K562 (cell line): ENCODE data around the gene ANKRD13B. TPM values are rescaled to one million over a fixed set of nuclear protein-coding genes. Genes with fewer than 3 reads are reported as not detected.

Experiments used
- CREB3 ChIP-seq: fragments of 450-650 bp; conservative IDR thresholded peaks from 2 replicates; pipeline ENCODE4 v1.6.1; 2016; ENCODE audit warnings: missing genetic modification characterization, low read depth, mild to moderate bottlenecking, missing compliant biosample characterization, moderate library complexity
- ETV6 ChIP-seq, 3 experiments: fragments of 150-350 bp in 1 of 3; sonication (generic) in 1 of 3; formaldehyde crosslinking in 1 of 3; IDR thresholded peaks; 2 replicates each; pipeline versions ENCODE4 v1.6.1 to v1.8.0; 2014 to 2022; ENCODE audit warnings: borderline replicate concordance in 2 of 3, low read depth in 2 of 3, antibody characterized with exemption in 1 of 3, low read length in 1 of 3, mild to moderate bottlenecking in 1 of 3, missing genetic modification reagents in 1 of 3
- EWSR1 ChIP-seq: fragments of 450-650 bp; IDR thresholded peaks from 2 replicates; pipeline ENCODE4 v1.6.1; 2018; ENCODE audit warnings: borderline replicate concordance, mild to moderate bottlenecking, low read depth, moderate library complexity; ENCODE audit not compliant: partially characterized antibody
- HMGN3 ChIP-seq: IDR thresholded peaks from 2 replicates; pipeline ENCODE4 v1.6.1; 2011; ENCODE audit warnings: borderline replicate concordance, low read depth, mild to moderate bottlenecking, mixed read lengths, low read length; ENCODE audit not compliant: insufficient read length; ENCODE audit errors: extremely low read depth
- MLLT1 ChIP-seq, 2 experiments: fragments of 450-650 bp; IDR thresholded peaks; 2 replicates each; pipeline ENCODE4 v1.6.1; 2016
- POU5F1 ChIP-seq: fragments of 150-350 bp; IDR thresholded peaks from 2 replicates; pipeline ENCODE4 v1.6.1; 2014; ENCODE audit warnings: borderline replicate concordance, low read length, low read depth, mild to moderate bottlenecking; ENCODE audit not compliant: partially characterized antibody
- TEAD2 ChIP-seq: fragments of 450-650 bp; IDR thresholded peaks from 2 replicates; pipeline ENCODE4 v1.6.1; 2016; ENCODE audit warnings: missing genetic modification characterization, control low read depth, missing compliant biosample characterization
- TGIF2 ChIP-seq: sonication (generic); formaldehyde crosslinking; IDR thresholded peaks from 2 replicates; pipeline ENCODE4 v1.8.1; 2022; ENCODE audit warnings: mild to moderate bottlenecking, missing genetic modification reagents, moderate library complexity
- THRB ChIP-seq: fragments of 450-650 bp; formaldehyde crosslinking; conservative IDR thresholded peaks from 2 replicates; pipeline ENCODE4 v1.4.0; 2022; ENCODE audit warnings: mild to moderate bottlenecking, missing genetic modification characterization
- ZKSCAN8 ChIP-seq: fragments of 200-800 bp; sonication (Bioruptor generic); IDR thresholded peaks from 2 replicates; pipeline ENCODE4 v1.6.1; 2016; ENCODE audit warnings: missing genetic modification characterization, missing compliant biosample characterization
- ZNF24 ChIP-seq: fragments of 450-650 bp; IDR thresholded peaks from 2 replicates; pipeline ENCODE4 v1.6.1; 2016
- ZNF318 ChIP-seq, 2 experiments: fragments of 450-650 bp; IDR thresholded peaks; 2 replicates each; pipeline ENCODE4 v1.6.1; 2016; ENCODE audit warnings: mild to moderate bottlenecking in 2 of 2, borderline replicate concordance in 1 of 2, low read depth in 1 of 2, moderate library complexity in 1 of 2
- ZNF707 ChIP-seq: fragments of 250-450 bp; sonication (Bioruptor Pico); conservative IDR thresholded peaks from 2 replicates; pipeline ENCODE4 v1.8.0; 2022; ENCODE audit warnings: inconsistent platforms, mild to moderate bottlenecking, moderate library complexity
- polyA plus RNA-seq, 8 experiments: library from polyadenylated mRNA; depleted of rRNA in 4 of 8; stranded (reverse) in 5 of 8; unstranded in 3 of 8; fragments of >200 nt; fragmentation: Nextera tagmentation in 2 of 8; fragmentation: Illumina TruSeq in 1 of 8; extraction: Ambion mirVana in 2 of 8; extraction: Trizol in 1 of 8; gene quantifications; 2 replicates each; pipeline versions ENCODE4 v1.2.1 to v1.2.3, GENCODE V29; 2011 to 2014; ENCODE audit warnings: inconsistent platforms in 1 of 8, missing spikeins in 1 of 8
- total RNA-seq, 7 experiments: library from RNA; depleted of rRNA in 6 of 7; stranded (reverse); fragments of >200 nt in 6 of 7; fragmentation: Illumina TruSeq in 2 of 7; extraction: Trizol in 2 of 7; gene quantifications; 2 replicates each; pipeline versions ENCODE4 v1.2.1 to v1.2.3, GENCODE V29; 2011 to 2021; ENCODE audit warnings: low replicate concordance in 1 of 7

The ANKRD13B gene
- total and polyA plus RNA-seq, 9 of the 15 experiments (the other 6 are each of a cell fraction or from before 2014, with no cell fraction given) = 0.15 to 28.1 (median 4.6) TPM

- TF ChIP-seq POU5F1 (no peak), CREB3 (tag) (no peak), HMGN3 (peak; percentile 57), ZNF318 (IDR thresholded peaks at IDR 0.05; ENCODE audit: borderline replicate concordance in 1 of 2, low read depth in 1 of 2) (no peak), EWSR1 (no peak), TGIF2 (no peak), TEAD2 (tag) (no peak), ZKSCAN8 (CRISPR knock-in tag) (no peak), ETV6 (IDR thresholded peaks at IDR 0.05; ENCODE audit: borderline replicate concordance in 1 of 2, low read depth in 2 of 2, low read length in 1 of 2) (no peak), ETV6 (CRISPR knock-in tag; IDR thresholded peaks at IDR 0.05; ENCODE audit: borderline replicate concordance) (no peak), ZNF707 (no peak), ZNF24 (no peak), MLLT1 (IDR thresholded peaks at IDR 0.05) (no peak), THRB (CRISPR knock-in tag) (no peak)
These were observed 959 bp upstream of the ANKRD13B start (continued) for GRCh38 chr17:29591737-29592608.
